Loucy (cell line): Measurements from ENCODE around the gene TSPEAR.

ENCODE experiments used
- CTCF ChIP-seq: fragments of 200-600 bp; sonication (generic); conservative IDR thresholded peaks from 2 replicates; pipeline ENCODE4 v1.5.1; 2014; ENCODE audit warnings: mild to moderate bottlenecking, antibody characterized with exemption, low read length
- EZH2phosphoT487 ChIP-seq: fragments of 200-600 bp; IDR thresholded peaks from 2 replicates; pipeline ENCODE4 v1.6.1; 2018; ENCODE audit warnings: antibody characterized with exemption, mild to moderate bottlenecking, moderate library complexity, borderline replicate concordance

- TF ChIP-seq CTCF = no peak
- no peak for TF ChIP-seq EZH2phosphoT487
These were observed 199.5 kb downstream of the TSPEAR start for GRCh38 chr21:44511938-44512275.
